ENCODE measurements around the gene KNDC1. TPM values are rescaled to one million over a fixed set of nuclear protein-coding genes. Genes with fewer than 3 reads are reported as not detected.

KNDC1 gene
- total and polyA plus RNA-seq, 2 experiments from 2014 or later: 10.8 to 33.9 TPM

DNA sequence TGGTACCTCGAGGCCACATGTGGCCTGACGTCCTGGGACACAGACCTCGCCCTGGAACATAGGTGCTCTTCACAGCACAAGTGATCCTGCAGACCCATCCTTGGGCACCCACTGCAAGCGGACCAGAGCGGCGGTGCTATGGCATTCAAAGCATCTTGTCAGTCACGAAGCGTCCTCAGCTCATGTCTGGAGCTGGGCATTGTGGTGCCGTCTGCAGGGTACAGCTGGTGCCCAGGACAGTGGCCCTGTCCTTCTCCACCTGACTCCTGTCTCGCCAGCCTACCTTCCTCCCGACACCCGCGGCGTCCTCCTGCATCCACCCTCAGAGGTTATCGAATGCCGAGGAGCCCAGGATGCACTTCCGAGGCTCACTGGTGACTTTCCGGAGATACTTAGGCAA, 45.8 kb upstream of the KNDC1 start:
- no peak for DNase-seq (ENCODE audit: low read depth in 1 of 2, low spot score in 1 of 2)
- TF ChIP-seq, protein P1, sequence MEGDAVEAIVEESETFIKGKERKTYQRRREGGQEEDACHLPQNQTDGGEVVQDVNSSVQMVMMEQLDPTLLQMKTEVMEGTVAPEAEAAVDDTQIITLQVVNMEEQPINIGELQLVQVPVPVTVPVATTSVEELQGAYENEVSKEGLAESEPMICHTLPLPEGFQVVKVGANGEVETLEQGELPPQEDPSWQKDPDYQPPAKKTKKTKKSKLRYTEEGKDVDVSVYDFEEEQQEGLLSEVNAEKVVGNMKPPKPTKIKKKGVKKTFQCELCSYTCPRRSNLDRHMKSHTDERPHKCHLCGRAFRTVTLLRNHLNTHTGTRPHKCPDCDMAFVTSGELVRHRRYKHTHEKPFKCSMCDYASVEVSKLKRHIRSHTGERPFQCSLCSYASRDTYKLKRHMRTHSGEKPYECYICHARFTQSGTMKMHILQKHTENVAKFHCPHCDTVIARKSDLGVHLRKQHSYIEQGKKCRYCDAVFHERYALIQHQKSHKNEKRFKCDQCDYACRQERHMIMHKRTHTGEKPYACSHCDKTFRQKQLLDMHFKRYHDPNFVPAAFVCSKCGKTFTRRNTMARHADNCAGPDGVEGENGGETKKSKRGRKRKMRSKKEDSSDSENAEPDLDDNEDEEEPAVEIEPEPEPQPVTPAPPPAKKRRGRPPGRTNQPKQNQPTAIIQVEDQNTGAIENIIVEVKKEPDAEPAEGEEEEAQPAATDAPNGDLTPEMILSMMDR (IDR thresholded peaks at IDR 0.05; ENCODE audit: low read depth, low read length): no peak
- Histone ChIP-seq H3K27me3 (no peaks in the 10 kb centered on the region), H3K27ac (no peak overlapping the region), H3K4me3 (no peak overlapping the region), H3K36me3 (no peaks in the 10 kb centered on the region), H3K4me1 (ENCODE audit: low read depth) (no peaks in the 10 kb centered on the region), H3K9me3 (ENCODE audit: low read depth) (no peaks in the 10 kb centered on the region)

GRCh38 chr10:133114726-133115452, 45.1 kb upstream of the KNDC1 start:
- Histone ChIP-seq H3K9me3 (ENCODE audit: low read depth) (no peaks in the 10 kb centered on the region), H3K36me3 (no peaks in the 10 kb centered on the region), H3K27ac (no peak overlapping the region), H3K4me3 (no peak overlapping the region), H3K4me1 (ENCODE audit: low read depth) (no peaks in the 10 kb centered on the region), H3K27me3 (no peaks in the 10 kb centered on the region)
- no peak for DNase-seq (ENCODE audit: low read depth in 1 of 2, low spot score in 1 of 2)
- TF ChIP-seq, protein P1 (IDR thresholded peaks at IDR 0.05; ENCODE audit: low read depth, low read length): no peak

GRCh38 chr10:133115453-133115842, 44.6 kb upstream of the KNDC1 start:
- Histone ChIP-seq H3K4me1 (ENCODE audit: low read depth) (no peaks in the 10 kb centered on the region), H3K36me3 (no peaks in the 10 kb centered on the region), H3K4me3 (no peak overlapping the region), H3K27me3 (no peaks in the 10 kb centered on the region), H3K27ac (no peak overlapping the region), H3K9me3 (ENCODE audit: low read depth) (no peaks in the 10 kb centered on the region)
- DNase-seq (ENCODE audit: low read depth in 1 of 2, low spot score in 1 of 2): no peak
- TF ChIP-seq, protein P1 (IDR thresholded peaks at IDR 0.05; ENCODE audit: low read depth, low read length): no peak

DNA sequence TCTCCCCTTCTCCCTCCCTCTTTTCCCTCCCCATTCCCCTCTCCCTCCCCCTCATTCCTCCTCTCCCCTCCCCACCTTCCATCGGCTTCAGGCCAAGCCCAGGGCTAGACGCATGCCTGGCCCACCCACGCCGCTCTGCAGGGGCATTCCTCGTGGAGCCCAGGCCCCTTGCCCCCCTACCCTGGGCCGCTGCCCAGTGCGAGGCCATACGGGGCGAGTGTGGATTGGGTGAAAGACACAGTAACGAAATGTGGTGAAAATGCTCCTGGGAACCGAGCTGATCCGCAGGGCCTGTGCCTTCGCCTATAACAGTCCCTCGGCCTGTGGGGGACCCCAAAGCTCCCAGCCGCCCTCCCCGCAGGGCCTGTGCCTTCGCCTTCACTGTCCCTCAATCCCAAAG, 44.0 kb upstream of the KNDC1 start:
- Histone ChIP-seq H3K27me3 (no peaks in the 10 kb centered on the region), H3K9me3 (ENCODE audit: low read depth) (no peaks in the 10 kb centered on the region), H3K4me1 (ENCODE audit: low read depth) (no peaks in the 10 kb centered on the region), H3K27ac (no peak overlapping the region), H3K4me3 (no peak overlapping the region), H3K36me3 (no peaks in the 10 kb centered on the region)
- no peak for DNase-seq (ENCODE audit: low read depth in 1 of 2, low spot score in 1 of 2)
- TF ChIP-seq, protein P1 (IDR thresholded peaks at IDR 0.05; ENCODE audit: low read depth, low read length): no peak

DNA sequence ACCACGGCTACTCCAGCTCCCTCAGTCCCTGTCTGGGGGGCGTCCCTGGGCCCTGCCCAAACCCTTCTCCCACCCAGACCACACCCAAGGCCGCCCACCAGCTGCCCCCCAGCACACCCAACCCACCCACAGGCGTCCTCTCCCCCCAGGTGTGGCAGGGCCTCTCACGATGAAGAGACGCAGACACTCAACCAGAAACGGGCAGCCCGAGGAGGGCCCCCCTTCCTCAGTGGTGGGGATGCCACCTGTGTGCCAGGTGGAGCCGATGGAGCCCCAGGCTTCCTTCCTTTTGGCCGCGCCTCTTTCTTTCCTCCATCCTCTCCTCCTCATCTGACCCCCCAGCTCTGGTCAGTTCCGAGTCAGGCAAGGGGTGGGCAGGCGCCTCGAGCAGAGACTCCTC, 43.6 kb upstream of the KNDC1 start:
- Histone ChIP-seq H3K4me1 (ENCODE audit: low read depth) (no peaks in the 10 kb centered on the region), H3K4me3 (no peak overlapping the region), H3K9me3 (ENCODE audit: low read depth) (no peaks in the 10 kb centered on the region), H3K27me3 (no peaks in the 10 kb centered on the region), H3K36me3 (no peaks in the 10 kb centered on the region), H3K27ac (no peak overlapping the region)
- TF ChIP-seq, protein P1 (IDR thresholded peaks at IDR 0.05; ENCODE audit: low read depth, low read length): no peak
- DNase-seq (ENCODE audit: low read depth in 1 of 2, low spot score in 1 of 2): no peak
